ENCODE measurements around the gene SOX15.
A peak's percentile ranks its signal among the peaks of the same experiment; 100 is the strongest.
"Not testable (repeated sequence)": the region's sequence is repeated elsewhere in the genome, so short reads cannot be mapped to it uniquely, and the experiment has no call there.

SOX15 gene

GRCh38 chr17:7610641-7611040 is 20.7 kb upstream of the SOX15 start:
- DNase-seq (ENCODE audit: low read depth in 2 of 2) = no peak

GRCh38 chr17:7606280-7606679 is 16.4 kb upstream of the SOX15 start:
- no peak for DNase-seq (ENCODE audit: low read depth in 2 of 2)

GRCh38 chr17:7597561-7597960 is 7.7 kb upstream of the SOX15 start:
- not testable (repeated sequence) for DNase-seq (ENCODE audit: low read depth in 2 of 2)

GRCh38 chr17:7593296-7593695 is 3.4 kb upstream of the SOX15 start:
- DNase-seq (ENCODE audit: low read depth in 2 of 2) = no peak

GRCh38 chr17:7592422-7593021 is 2.6 kb upstream of the SOX15 start:
- no peak for DNase-seq (ENCODE audit: low read depth in 2 of 2)

GRCh38 chr17:7591596-7591995 is 1.7 kb upstream of the SOX15 start:
- no peak for DNase-seq (ENCODE audit: low read depth in 2 of 2)

GRCh38 chr17:7590743-7591142 is 849 bp upstream of the SOX15 start:
- DNase-seq (ENCODE audit: low read depth in 2 of 2) = no peak

- peak; percentile 51 to 57 for DNase-seq (ENCODE audit: low read depth in 2 of 2)
Measured at GRCh38 chr17:7589204-7589868, 558 bp downstream of the SOX15 start.

GRCh38 chr17:7588553-7589203 is 1.2 kb downstream of the SOX15 start:
- no peak for DNase-seq (ENCODE audit: low read depth in 2 of 2)

GRCh38 chr17:7587420-7588151 is 2.3 kb downstream of the SOX15 start:
- DNase-seq (ENCODE audit: low read depth in 2 of 2) = no peak

GRCh38 chr17:7586673-7587419 is 3.0 kb downstream of the SOX15 start:
- no peak for DNase-seq (ENCODE audit: low read depth in 2 of 2)

GRCh38 chr17:7583253-7584109 is 6.4 kb downstream of the SOX15 start, which contains the start of gene MPDU1:
Gene MPDU1, plus strand, starts transcription at chr17:7583852. Its CDS starts 11 bp downstream, at chr17:7583863.
- DNase-seq (ENCODE audit: low read depth in 2 of 2) = peak; percentile 92 to 93

- no peak for DNase-seq (ENCODE audit: low read depth in 2 of 2)
Measured at GRCh38 chr17:7582396-7583252, 7.3 kb downstream of the SOX15 start.

- DNase-seq (ENCODE audit: low read depth in 2 of 2) = no peak
Measured at GRCh38 chr17:7580604-7581575, 9.0 kb downstream of the SOX15 start.

- DNase-seq (ENCODE audit: low read depth in 2 of 2) = peak in 1 of 2 donors; percentile 30
Measured at GRCh38 chr17:7579834-7580603, 9.9 kb downstream of the SOX15 start.

- peak; percentile 58 to 72 for DNase-seq (ENCODE audit: low read depth in 2 of 2)
Measured at GRCh38 chr17:7579001-7579833, 10.7 kb downstream of the SOX15 start, which contains the start of gene CD68. Gene CD68, plus strand, starts transcription at chr17:7579638. Its CDS starts 40 bp downstream, at chr17:7579678.
